Fibroblast of the aortic adventitia (primary cell): Measurements from ENCODE around the gene AGAP5. TPM values are rescaled to one million over a fixed set of nuclear protein-coding genes. Genes with fewer than 3 reads are reported as not detected.
"Not testable (repeated sequence)": the region's sequence is repeated elsewhere in the genome, so short reads cannot be mapped to it uniquely, and the experiment has no call there.

Experiments used
- DNase-seq: peaks from one replicate; pipeline ENCODE4 v3.0.0-alpha.2; 2010; ENCODE audit warnings: low read depth
- H3K4me3 ChIP-seq: 2 replicates; pipeline ENCODE4 v1.5.1; 2011; ENCODE audit warnings: low read depth, mild to moderate bottlenecking, control low read depth, low read length, moderate library complexity
- CTCF ChIP-seq: IDR thresholded peaks from 2 replicates; pipeline ENCODE4 v1.5.1; 2011; ENCODE audit warnings: mild to moderate bottlenecking, low read length, control low read depth, inconsistent platforms; ENCODE audit not compliant: insufficient read depth
- total RNA-seq: library from RNA; depleted of rRNA; stranded (reverse); fragments of >200 nt; gene quantifications from 2 replicates; pipeline ENCODE4 v1.2.3, GENCODE V29; 2012; ENCODE audit warnings: low replicate concordance

Gene AGAP5
- total RNA-seq, 1 donor: 2.9 TPM

DNA sequence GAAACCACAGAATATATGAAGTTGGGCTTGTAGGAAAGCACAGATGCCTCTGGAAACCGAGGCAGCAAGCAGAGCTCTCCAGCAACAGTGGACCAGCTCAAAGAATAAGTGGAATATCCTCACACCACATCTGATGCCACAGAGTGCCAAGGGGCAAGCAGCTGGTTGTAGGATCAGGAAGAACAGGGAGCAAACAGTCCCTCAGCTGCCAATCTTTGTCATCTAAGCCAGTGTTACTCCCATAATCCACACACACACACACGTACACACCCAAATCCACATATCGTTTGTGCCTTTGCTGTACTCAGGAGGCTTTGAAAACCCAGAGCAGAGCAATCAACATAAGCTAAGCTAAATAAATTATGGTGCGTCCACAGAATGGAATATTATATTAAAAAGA is 25.6 kb upstream of the AGAP5 start:
- TF ChIP-seq CTCF: no peak
- H3K4me3 ChIP-seq: no peak overlapping the region
- no peak for DNase-seq

DNA sequence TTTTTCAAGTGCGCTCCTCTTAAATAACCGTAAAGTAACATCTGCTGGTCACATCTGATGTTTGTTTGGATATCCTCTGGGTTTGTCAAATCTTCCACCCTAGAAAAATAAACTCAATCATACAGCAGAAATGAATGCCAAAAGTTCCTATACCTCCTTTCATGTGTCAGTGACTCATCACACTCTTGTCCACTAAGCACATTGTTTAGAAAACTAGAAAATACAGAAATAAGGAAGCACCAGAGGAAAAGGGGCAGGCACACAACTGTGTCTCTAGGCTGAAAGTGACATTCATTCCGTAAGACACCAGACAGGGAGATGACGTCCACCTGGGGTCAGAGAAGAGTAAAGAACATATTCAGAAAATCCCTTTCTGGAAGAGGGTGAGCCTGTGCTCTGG is 22.7 kb upstream of the AGAP5 start:
- H3K4me3 ChIP-seq, DNase-seq: not testable (repeated sequence)

GRCh38 chr10:73717556-73717955 is 19.6 kb upstream of the AGAP5 start:
- no peak for DNase-seq
- no peak for TF ChIP-seq CTCF
- H3K4me3 ChIP-seq: no peak overlapping the region

DNA sequence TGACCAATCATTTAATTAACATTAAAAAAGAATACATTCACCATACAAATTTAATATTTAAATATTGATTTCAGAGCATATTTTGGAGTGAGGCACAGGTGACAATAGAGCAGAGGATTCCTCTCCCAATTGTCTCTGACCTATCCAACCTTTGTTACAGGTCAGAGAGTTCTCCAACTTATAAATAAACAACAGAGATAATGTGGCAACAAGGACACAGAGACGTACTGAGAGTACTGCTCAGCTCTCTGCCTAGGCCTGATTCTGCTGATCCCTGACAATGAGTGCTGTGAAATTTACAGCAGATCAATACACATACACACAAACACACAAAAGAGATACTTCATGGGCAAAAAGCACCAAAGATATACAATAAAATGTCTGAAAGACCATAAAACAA is 18.3 kb upstream of the AGAP5 start:
- TF ChIP-seq CTCF: no peak
- no peak for DNase-seq
- no peak overlapping the region for H3K4me3 ChIP-seq

GRCh38 chr10:73715179-73716156 is 17.6 kb upstream of the AGAP5 start:
- not testable (repeated sequence) for DNase-seq, H3K4me3 ChIP-seq

GRCh38 chr10:73714483-73714882 is 16.6 kb upstream of the AGAP5 start:
- H3K4me3 ChIP-seq, DNase-seq: not testable (repeated sequence)

GRCh38 chr10:73713912-73714311 is 16.0 kb upstream of the AGAP5 start:
- not testable (repeated sequence) for H3K4me3 ChIP-seq
- peak; percentile 31 for DNase-seq

DNA sequence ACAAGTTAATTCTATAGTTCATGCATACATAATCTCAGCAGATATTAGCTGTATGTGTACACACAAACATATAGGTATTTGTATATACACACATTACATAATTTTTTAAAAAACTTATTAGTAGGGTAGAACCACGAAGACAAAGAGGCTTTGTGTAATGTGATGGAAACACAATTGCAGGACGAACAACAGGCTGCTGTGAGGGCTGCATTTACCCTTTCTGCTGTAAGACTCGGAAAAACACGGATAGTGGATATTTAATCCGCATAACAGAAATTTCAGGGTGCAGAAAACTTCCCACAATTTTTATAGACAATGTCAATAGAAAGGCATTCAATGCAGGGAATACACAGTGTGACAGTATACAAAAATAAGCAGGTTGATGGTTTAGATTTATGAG is 13.8 kb upstream of the AGAP5 start:
- DNase-seq, H3K4me3 ChIP-seq: not testable (repeated sequence)

DNA sequence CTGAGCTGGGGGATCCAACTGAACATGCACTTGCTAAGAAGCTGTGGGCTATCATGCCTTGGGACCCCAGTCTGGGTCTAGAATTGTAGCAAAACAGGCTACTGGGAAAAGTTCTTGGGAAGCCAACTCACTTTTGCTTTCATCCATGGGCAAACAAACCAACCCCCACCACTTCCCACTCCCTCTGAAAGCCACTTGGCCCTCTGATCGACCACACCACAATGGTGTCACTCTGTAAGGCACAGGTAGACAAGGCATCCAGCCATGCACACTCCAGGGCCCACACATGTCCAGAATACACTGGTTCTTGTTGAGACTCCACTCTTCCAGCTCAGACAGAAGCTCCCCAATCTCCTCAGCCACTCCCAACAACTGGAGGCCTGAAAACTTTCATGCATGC is 10.2 kb upstream of the AGAP5 start:
- not testable (repeated sequence) for H3K4me3 ChIP-seq, DNase-seq

GRCh38 chr10:73707628-73708027 is 9.7 kb upstream of the AGAP5 start:
- not testable (repeated sequence) for DNase-seq, H3K4me3 ChIP-seq

DNA sequence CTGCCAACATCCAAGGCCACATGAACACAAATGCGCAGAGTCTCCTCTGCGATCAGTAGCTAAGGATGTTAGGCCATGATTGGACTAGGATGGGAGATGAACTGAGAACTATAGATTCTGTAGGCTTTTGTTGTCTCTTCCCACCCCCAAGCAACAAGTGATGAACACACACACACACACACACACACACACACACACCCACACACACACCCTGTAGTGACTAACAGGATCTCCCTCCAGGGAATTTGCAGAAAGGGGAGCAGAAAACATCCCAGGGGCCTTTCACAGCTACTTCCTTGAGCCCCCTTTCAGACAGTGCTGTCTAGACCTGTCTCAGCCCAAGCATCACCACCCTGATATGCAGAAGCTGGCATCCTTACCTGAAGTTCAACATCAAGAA is 8.6 kb upstream of the AGAP5 start:
- DNase-seq, H3K4me3 ChIP-seq: not testable (repeated sequence)

DNA sequence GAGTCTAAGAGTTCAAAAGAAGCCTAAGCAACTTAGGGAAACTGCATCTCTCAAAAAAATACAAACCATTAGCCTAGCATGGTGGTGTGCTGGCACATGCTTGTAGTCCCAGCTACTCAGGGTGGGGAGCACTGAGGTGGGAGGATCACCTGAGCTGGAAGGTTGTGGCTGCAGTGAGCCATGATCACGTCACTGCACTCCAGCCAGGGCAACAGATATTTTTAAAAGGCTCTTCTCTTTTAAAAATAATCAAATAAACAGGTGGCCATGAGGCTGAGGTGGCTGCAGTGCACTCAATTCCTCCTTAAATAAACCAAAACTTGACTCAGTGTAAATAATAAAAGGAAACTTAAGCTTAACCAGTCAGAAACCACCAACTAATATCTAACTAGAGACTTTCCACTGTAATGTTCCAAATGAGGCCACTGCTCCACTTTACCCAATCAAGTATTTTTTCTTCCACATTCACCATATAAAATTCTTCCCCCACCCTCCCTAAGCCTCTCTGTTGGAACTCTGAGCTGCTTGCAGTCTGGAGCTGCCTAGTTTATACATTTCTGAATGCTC is 7.7 kb upstream of the AGAP5 start:
- H3K4me3 ChIP-seq, DNase-seq: not testable (repeated sequence)

DNA sequence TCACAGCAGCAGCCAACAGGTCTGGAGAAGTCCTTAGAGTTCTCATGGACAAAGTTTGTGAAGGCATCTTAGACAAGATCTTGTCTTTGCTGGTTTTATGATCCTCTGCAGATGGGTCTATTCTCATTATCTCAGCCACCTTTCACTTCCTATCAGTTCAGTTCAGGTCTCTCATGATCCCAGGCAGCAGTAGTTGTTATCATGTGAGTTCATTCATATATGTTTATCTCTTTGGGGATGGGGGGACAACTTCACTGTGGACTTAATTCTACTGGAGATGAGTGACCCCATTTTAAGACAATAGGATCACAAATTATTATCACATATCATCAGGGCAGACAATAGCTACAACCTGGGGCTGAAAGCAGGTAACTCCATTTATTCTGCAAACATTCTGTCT is 6.0 kb upstream of the AGAP5 start:
- H3K4me3 ChIP-seq, DNase-seq: not testable (repeated sequence)

- H3K4me3 ChIP-seq, DNase-seq: not testable (repeated sequence)
These were observed 910 bp upstream of the AGAP5 start for GRCh38 chr10:73698819-73699218.

DNA sequence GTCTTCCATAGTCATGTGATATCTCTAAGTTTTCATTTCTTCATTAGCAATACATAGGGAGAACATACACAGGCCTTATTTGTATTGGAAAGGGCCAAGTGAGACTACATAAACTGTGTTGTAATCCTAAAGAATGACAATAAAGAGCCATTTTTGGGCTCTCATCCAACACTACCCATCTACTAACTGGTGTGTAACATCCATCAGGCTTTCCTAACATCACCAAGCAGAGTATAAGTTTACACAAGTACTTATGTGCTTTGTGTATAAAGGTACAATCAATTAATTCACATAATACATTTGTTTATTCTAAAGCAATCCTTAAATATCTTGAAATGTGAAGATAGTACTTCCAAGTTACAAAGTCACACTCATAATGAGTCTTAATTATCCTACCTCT is 2.6 kb downstream of the AGAP5 start:
- not testable (repeated sequence) for DNase-seq

More for the DNA sequence above, 2.6 kb downstream of the AGAP5 start:
- not testable (repeated sequence) for H3K4me3 ChIP-seq
